Osteocyte (in vitro differentiated cells): ENCODE results near the gene SERPIND1. TPM values are rescaled to one million over a fixed set of nuclear protein-coding genes. Genes with fewer than 3 reads are reported as not detected.

Source experiments
- DNase-seq: peaks from one replicate; pipeline ENCODE4 v3.0.0; 2021; ENCODE audit warnings: mixed read lengths; ENCODE audit not compliant: unreplicated experiment; ENCODE audit errors: extremely low spot score
- H3K27ac Mint-ChIP-seq: one replicate; pipeline ENCODE4 v1.8.0; 2021; ENCODE audit warnings: mild to moderate bottlenecking, mixed read lengths; ENCODE audit not compliant: unreplicated experiment
- H3K27me3 Mint-ChIP-seq: one replicate; pipeline ENCODE4 v1.8.0; 2021; ENCODE audit warnings: mixed read lengths; ENCODE audit not compliant: unreplicated experiment
- H3K36me3 Mint-ChIP-seq: one replicate; pipeline ENCODE4 v1.8.0; 2021; ENCODE audit warnings: mixed read lengths; ENCODE audit not compliant: unreplicated experiment
- H3K4me1 Mint-ChIP-seq: one replicate; pipeline ENCODE4 v1.8.0; 2021; ENCODE audit warnings: mixed read lengths; ENCODE audit not compliant: unreplicated experiment
- H3K4me3 Mint-ChIP-seq: one replicate; pipeline ENCODE4 v1.8.0; 2021; ENCODE audit warnings: mild to moderate bottlenecking, moderate library complexity, mixed read lengths; ENCODE audit not compliant: unreplicated experiment
- H3K9me3 Mint-ChIP-seq: one replicate; pipeline ENCODE4 v1.8.0; 2021; ENCODE audit warnings: mixed read lengths; ENCODE audit not compliant: unreplicated experiment
- CTCF ChIP-seq: fragments of 200-600 bp; sonication (generic); IDR thresholded peaks from 2 replicates; pipeline ENCODE4 v1.5.0; 2021; ENCODE audit warnings: antibody characterized with exemption, mild to moderate bottlenecking, moderate library complexity
- total RNA-seq: library from RNA; stranded (reverse); gene quantifications from 2 replicates; pipeline ENCODE4 v1.2.1, GENCODE V29; 2021

The SERPIND1 gene
- total RNA-seq, 1 donor from 2014 or later = not detected

DNA sequence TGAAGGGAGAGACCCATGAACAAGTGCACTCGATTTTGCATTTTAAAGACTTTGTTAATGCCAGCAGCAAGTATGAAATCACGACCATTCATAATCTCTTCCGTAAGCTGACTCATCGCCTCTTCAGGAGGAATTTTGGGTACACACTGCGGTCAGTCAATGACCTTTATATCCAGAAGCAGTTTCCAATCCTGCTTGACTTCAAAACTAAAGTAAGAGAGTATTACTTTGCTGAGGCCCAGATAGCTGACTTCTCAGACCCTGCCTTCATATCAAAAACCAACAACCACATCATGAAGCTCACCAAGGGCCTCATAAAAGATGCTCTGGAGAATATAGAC lies 5.9 kb downstream of the SERPIND1 start:
- H3K36me3 Mint-ChIP-seq = peaks cover 16% of the 10 kb centered on the region
- H3K4me3 Mint-ChIP-seq = no peak overlapping the region
- peaks cover 3% of the 10 kb centered on the region for H3K4me1 Mint-ChIP-seq
- H3K27me3 Mint-ChIP-seq = no peaks in the 10 kb centered on the region
- DNase-seq = no peak
- no peak for TF ChIP-seq CTCF
- H3K9me3 Mint-ChIP-seq = no peaks in the 10 kb centered on the region
- no peak overlapping the region for H3K27ac Mint-ChIP-seq

DNA sequence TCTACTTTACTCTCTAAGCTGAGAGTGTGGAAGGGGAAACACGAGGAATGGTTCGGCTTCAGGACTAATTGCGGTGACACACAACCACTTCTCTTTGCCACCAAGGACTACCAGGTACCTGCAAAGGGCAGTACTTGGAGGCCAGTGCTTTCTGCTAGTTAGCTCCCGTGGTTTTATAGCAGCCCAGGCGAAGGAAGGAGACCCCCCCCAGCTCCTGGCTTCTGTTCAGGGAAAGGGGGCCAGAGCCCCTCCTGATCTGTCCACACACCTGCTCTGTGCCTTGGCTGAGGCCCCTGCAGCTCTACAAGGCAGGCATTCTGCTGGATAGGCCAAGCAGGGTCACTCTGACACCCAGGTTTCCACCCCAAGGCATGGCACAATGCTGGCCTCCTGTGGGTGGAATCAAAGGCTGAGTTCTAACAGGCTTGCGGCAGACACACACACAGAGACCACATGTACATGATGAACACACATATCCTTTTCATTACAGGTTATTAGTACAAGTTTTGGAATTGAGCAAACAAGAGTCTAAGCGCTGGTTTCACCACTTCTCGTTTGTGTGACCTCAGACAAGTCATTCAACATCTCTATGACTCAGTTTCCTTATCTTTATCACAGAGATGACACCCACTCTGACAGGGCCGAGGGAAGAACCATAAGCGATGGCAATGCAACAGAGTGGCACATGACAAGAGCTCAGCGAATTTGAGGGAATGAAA lies 7.5 kb downstream of the SERPIND1 start:
- H3K27me3 Mint-ChIP-seq = no peaks in the 10 kb centered on the region
- DNase-seq = no peak
- H3K4me3 Mint-ChIP-seq = no peak overlapping the region
- H3K36me3 Mint-ChIP-seq = peaks cover 10% of the 10 kb centered on the region
- no peaks in the 10 kb centered on the region for H3K9me3 Mint-ChIP-seq
- no peak overlapping the region for H3K27ac Mint-ChIP-seq
- peaks cover 3% of the 10 kb centered on the region for H3K4me1 Mint-ChIP-seq
- TF ChIP-seq CTCF = no peak

- Mint-ChIP-seq H3K4me3 (no peak overlapping the region), H3K9me3 (no peaks in the 10 kb centered on the region), H3K27ac (no peak overlapping the region), H3K4me1 (peaks cover 3% of the 10 kb centered on the region), H3K36me3 (peaks cover 14% of the 10 kb centered on the region), H3K27me3 (no peaks in the 10 kb centered on the region)
- TF ChIP-seq CTCF = no peak
- no peak for DNase-seq
Observed at GRCh38 chr22:20782083-20782482, 8.2 kb downstream of the SERPIND1 start.

- H3K9me3 Mint-ChIP-seq = no peaks in the 10 kb centered on the region
- no peak for TF ChIP-seq CTCF
- DNase-seq = no peak
- peaks cover 3% of the 10 kb centered on the region for H3K4me1 Mint-ChIP-seq
- H3K36me3 Mint-ChIP-seq = peaks cover 14% of the 10 kb centered on the region
- no peak overlapping the region for H3K4me3 Mint-ChIP-seq
- no peaks in the 10 kb centered on the region for H3K27me3 Mint-ChIP-seq
- H3K27ac Mint-ChIP-seq = no peak overlapping the region
Observed at GRCh38 chr22:20782596-20783299, 8.8 kb downstream of the SERPIND1 start.

- H3K36me3 Mint-ChIP-seq = peaks cover 13% of the 10 kb centered on the region
- H3K9me3 Mint-ChIP-seq = no peaks in the 10 kb centered on the region
Observed at GRCh38 chr22:20783300-20783673, 9.4 kb downstream of the SERPIND1 start.

More at GRCh38 chr22:20783300-20783673, 9.4 kb downstream of the SERPIND1 start:
- Mint-ChIP-seq H3K27ac (no peak overlapping the region), H3K4me1 (peaks cover 3% of the 10 kb centered on the region), H3K27me3 (no peaks in the 10 kb centered on the region), H3K4me3 (no peak overlapping the region)
- no peak for DNase-seq
- TF ChIP-seq CTCF = no peak
